HCT116 (cell line): ENCODE results near the gene CHRDL1. TPM values are rescaled to one million over a fixed set of nuclear protein-coding genes. Genes with fewer than 3 reads are reported as not detected.

Experiments
- ATAC-seq: fragments of 200-7000 bp; cut with Tn5 transposase; 2 replicates; pipeline ENCODE4 v1.9.1; 2020; ENCODE audit warnings: mild to moderate bottlenecking, moderate library complexity
- BruUV-seq: library from RNA; stranded (reverse); fragments of 400-500 nt; replicated peaks from 2 replicates; lab custom pipeline; 2021; lab: Mats Ljungman, UMichigan
- CTCF ChIA-PET: fragments of 300-600 bp; sonication (Branson Sonifier 250); formaldehyde crosslinking; loops from one replicate; lab custom pipeline; 2021; ENCODE audit warnings: antibody characterized with exemption; lab: Charles Lee
- POLR2A ChIA-PET: fragments of 300-600, 350-600 bp; sonication (Branson Sonifier 250); formaldehyde crosslinking; loops from one replicate; lab custom pipeline; 2021; ENCODE audit warnings: antibody characterized with exemption; lab: Charles Lee
- RAD21 ChIA-PET, 2 experiments: fragments of 300-600 bp; sonication (Branson Sonifier 250); formaldehyde crosslinking; loops; one replicate each; lab custom pipeline; 2023; ENCODE audit warnings: low total read pairs in 2 of 2; ENCODE audit not compliant: uncharacterized antibody in 2 of 2, unreplicated experiment in 2 of 2, low non-redundant PET in 1 of 2; lab: Charles Lee
- DNase-seq: peaks from one replicate; pipeline ENCODE4 v3.0.0-alpha.2; 2010; ENCODE audit warnings: low read depth, low spot score
- H2AFZ ChIP-seq: fragments of 200-600 bp; shearing (Covaris generic), sonication (generic); 2 replicates; pipeline ENCODE4 v1.6.1; 2017; ENCODE audit warnings: low read depth, mixed run types, mixed read lengths, antibody characterized with exemption, low read length; ENCODE audit not compliant: poor library complexity, severe bottlenecking
- H3K27ac ChIP-seq: 2 replicates; pipeline ENCODE4 v1.5.1; 2012; ENCODE audit warnings: low read depth, low read length
- H3K27me3 ChIP-seq: fragments of 200-600 bp; sonication (generic); 2 replicates; pipeline ENCODE4 v1.6.1; 2016; ENCODE audit warnings: mixed run types, low read length, mixed read lengths; ENCODE audit not compliant: insufficient read depth
- H3K36me3 ChIP-seq, 2 experiments: fragments of 200-500 bp in 1 of 2; fragments of 200-600 bp in 1 of 2; sonication (Bioruptor generic) in 1 of 2; sonication (generic) in 1 of 2; 2 replicates each; pipeline versions ENCODE4 v1.5.1 to v1.6.1; 2014 to 2016; ENCODE audit warnings: low read length in 2 of 2, inconsistent platforms in 1 of 2, mixed read lengths in 1 of 2, mixed run types in 1 of 2; ENCODE audit not compliant: insufficient read depth in 2 of 2, control insufficient read depth in 1 of 2
- H3K4me1 ChIP-seq, 2 experiments: fragments of 200-600 bp in 1 of 2; sonication (generic) in 1 of 2; 2 replicates each; pipeline versions ENCODE4 v1.5.1 to v1.6.1; 2012 to 2017; ENCODE audit warnings: low read length in 2 of 2, inconsistent platforms in 1 of 2, mild to moderate bottlenecking in 1 of 2, mixed read lengths in 1 of 2, mixed run types in 1 of 2, moderate library complexity in 1 of 2; ENCODE audit not compliant: insufficient read depth in 2 of 2, control insufficient read depth in 1 of 2
- H3K4me2 ChIP-seq: fragments of 200-600 bp; sonication (generic); 2 replicates; pipeline ENCODE4 v1.6.1; 2017; ENCODE audit warnings: mixed run types, low read length, mixed read lengths
- H3K4me3 ChIP-seq, 2 experiments: fragments of 200-600 bp in 1 of 2; sonication (generic) in 1 of 2; replicated peaks in 1 of 2; 2 replicates each; pipeline ENCODE4 v1.5.1; 2011 to 2016; ENCODE audit warnings: low read length in 2 of 2, control low read depth in 1 of 2, low read depth in 1 of 2, mild to moderate bottlenecking in 1 of 2, mixed read lengths in 1 of 2, mixed run types in 1 of 2
- H3K79me2 ChIP-seq: fragments of 200-600 bp; sonication (generic); 2 replicates; pipeline ENCODE4 v1.6.1; 2017; ENCODE audit warnings: mild to moderate bottlenecking, mixed run types, low read length, moderate library complexity, mixed read lengths; ENCODE audit not compliant: insufficient read depth
- H3K9ac ChIP-seq: fragments of 200-600 bp; sonication (generic); 2 replicates; pipeline ENCODE4 v1.6.1; 2016; ENCODE audit warnings: low read length, mixed read lengths
- H3K9me2 ChIP-seq: fragments of 200-600 bp; sonication (generic), shearing (Covaris generic); 2 replicates; pipeline ENCODE4 v1.6.1; 2017; ENCODE audit warnings: mixed run types, mild to moderate bottlenecking, moderate library complexity; ENCODE audit not compliant: insufficient read depth
- H3K9me3 ChIP-seq, 2 experiments: fragments of 200-500 bp in 1 of 2; fragments of 200-600 bp in 1 of 2; sonication (Bioruptor generic) in 1 of 2; sonication (generic) in 1 of 2; 2 replicates each; pipeline ENCODE4 v1.6.1; 2014 to 2017; ENCODE audit warnings: low read length in 2 of 2, mixed read lengths in 2 of 2, inconsistent platforms in 1 of 2, low read depth in 1 of 2, mild to moderate bottlenecking in 1 of 2, mixed run types in 1 of 2, moderate library complexity in 1 of 2; ENCODE audit not compliant: control insufficient read depth in 1 of 2, insufficient read depth in 1 of 2
- H4K20me1 ChIP-seq: fragments of 200-600 bp; sonication (generic), shearing (Covaris generic); 2 replicates; pipeline ENCODE4 v1.6.1; 2017; ENCODE audit warnings: mixed run types, mild to moderate bottlenecking, moderate library complexity; ENCODE audit not compliant: insufficient read depth
- CBX3 ChIP-seq: IDR thresholded peaks from 2 replicates; pipeline ENCODE4 v1.6.1; 2012; ENCODE audit warnings: low read depth
- EGR1 ChIP-seq: IDR thresholded peaks from 2 replicates; pipeline ENCODE4 v1.6.1; 2012; ENCODE audit warnings: low read depth
- ELF1 ChIP-seq: IDR thresholded peaks from 2 replicates; pipeline ENCODE4 v1.6.1; 2012; ENCODE audit warnings: low read depth, borderline replicate concordance
- EZH2 ChIP-seq: fragments of 200-600 bp; sonication (generic); IDR thresholded peaks from 2 replicates; pipeline ENCODE4 v1.6.1; 2017; ENCODE audit warnings: antibody characterized with exemption, mixed run types
- EZH2phosphoT487 ChIP-seq: fragments of 200-600 bp; IDR thresholded peaks from 2 replicates; pipeline ENCODE4 v1.6.1; 2018; ENCODE audit warnings: antibody characterized with exemption, borderline replicate concordance
- FOSL1 ChIP-seq: IDR thresholded peaks from 2 replicates; pipeline ENCODE4 v1.6.1; 2012; ENCODE audit warnings: low read depth
- JUND ChIP-seq: IDR thresholded peaks from 2 replicates; pipeline ENCODE4 v1.6.1; 2012
- POLR2AphosphoS5 ChIP-seq: IDR thresholded peaks from 2 replicates; pipeline ENCODE4 v1.6.1; 2011; ENCODE audit warnings: mild to moderate bottlenecking, low read depth, low read length, moderate library complexity
- RAD21 ChIP-seq: IDR thresholded peaks from 2 replicates; pipeline ENCODE4 v1.6.1; 2012; ENCODE audit warnings: low read depth, mild to moderate bottlenecking
- SIN3A ChIP-seq: IDR thresholded peaks from 2 replicates; pipeline ENCODE4 v1.6.1; 2012; ENCODE audit warnings: low read depth
- SP1 ChIP-seq: IDR thresholded peaks from 2 replicates; pipeline ENCODE4 v1.6.1; 2012; ENCODE audit warnings: low read depth
- SRF ChIP-seq: IDR thresholded peaks from 2 replicates; pipeline ENCODE4 v1.6.1; 2012; ENCODE audit warnings: low read depth
- YY1 ChIP-seq: IDR thresholded peaks from 2 replicates; pipeline ENCODE4 v1.6.1; 2011; ENCODE audit warnings: low read length, low read depth, moderate library complexity, mild to moderate bottlenecking; ENCODE audit not compliant: insufficient replicate concordance; ENCODE audit errors: extremely low read depth
- ZFX ChIP-seq: fragments of 450-650 bp; IDR thresholded peaks from 2 replicates; pipeline ENCODE4 v1.6.1; 2017
- intact Hi-C: fragments of 100-400 bp; cut with micrococcal nuclease; formaldehyde crosslinking; loops from 2 replicates; pipeline ENCODE4 v1.10.0; 2022
- total RNA-seq: library from RNA; stranded (reverse); gene quantifications from one replicate; pipeline ENCODE4 v1.2.1, GENCODE V29; 2021; ENCODE audit not compliant: unreplicated experiment
- TF ChIP-seq, protein P1 (sequence below): IDR thresholded peaks from 2 replicates; pipeline ENCODE4 v1.6.1; 2011; ENCODE audit warnings: mild to moderate bottlenecking, low read length, moderate library complexity; ENCODE audit not compliant: insufficient replicate concordance; ENCODE audit errors: extremely low read depth
- TF ChIP-seq, protein P2 (sequence below): IDR thresholded peaks from 2 replicates; pipeline ENCODE4 v1.6.1; 2012
- TF ChIP-seq, protein P3 (sequence below): IDR thresholded peaks from 2 replicates; pipeline ENCODE4 v1.6.1; 2012
- TF ChIP-seq, protein P4 (sequence below), 3 experiments: fragments of 200-600 bp in 1 of 3; sonication (generic) in 1 of 3; IDR thresholded peaks in 2 of 3; conservative IDR thresholded peaks in 1 of 3; 2 replicates each; pipeline ENCODE4 v1.5.1; 2012 to 2017; ENCODE audit warnings: low read depth in 2 of 3, low read length in 2 of 3, antibody characterized with exemption in 1 of 3, borderline replicate concordance in 1 of 3, control low read depth in 1 of 3, mild to moderate bottlenecking in 1 of 3, mixed read lengths in 1 of 3, mixed run types in 1 of 3, moderate library complexity in 1 of 3; ENCODE audit not compliant: insufficient read depth in 1 of 3

CHRDL1 gene
- total RNA-seq, 1 experiment from 2014 or later, result 0.05 TPM

DNA sequence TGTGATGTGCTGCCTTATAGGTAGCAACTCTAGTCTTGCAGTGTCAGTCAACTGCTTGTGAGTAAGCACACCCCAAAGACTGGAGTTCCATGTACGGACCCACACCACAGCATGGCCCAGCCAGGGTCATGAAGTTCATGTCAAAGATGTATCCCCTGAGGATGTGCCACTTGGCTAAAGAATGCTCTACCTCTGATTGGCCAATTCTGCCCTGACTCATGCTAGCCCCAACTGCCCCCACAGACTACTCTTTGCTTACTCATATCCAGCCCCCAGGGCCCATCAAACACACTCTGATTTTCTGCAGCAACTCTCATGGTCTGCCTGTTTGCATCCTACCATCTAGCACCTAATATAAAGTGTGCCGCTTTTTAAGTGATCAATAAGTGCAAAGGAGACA lies 62.5 kb downstream of the CHRDL1 start:
- intact Hi-C loops, result no loop called here
- Histone ChIP-seq H2AFZ (no peak overlapping the region), H3K9ac (no peak overlapping the region), H3K9me3 (no peaks in the 10 kb centered on the region), H3K4me2 (no peak overlapping the region), H3K27ac (no peak overlapping the region), H3K4me1 (no peaks in the 10 kb centered on the region), H3K36me3 (no peaks in the 10 kb centered on the region), H3K79me2 (no peaks in the 10 kb centered on the region), H4K20me1 (no peaks in the 10 kb centered on the region), H3K9me2 (no peaks in the 10 kb centered on the region), H3K4me3 (no peak overlapping the region), H3K27me3 (peaks cover 5% of the 10 kb centered on the region; the same call in 1 of the 2 replicates)
- RAD21 ChIA-PET, result no interaction called here
- no TSS peak for BruUV-seq
- TF ChIP-seq, protein P1, sequence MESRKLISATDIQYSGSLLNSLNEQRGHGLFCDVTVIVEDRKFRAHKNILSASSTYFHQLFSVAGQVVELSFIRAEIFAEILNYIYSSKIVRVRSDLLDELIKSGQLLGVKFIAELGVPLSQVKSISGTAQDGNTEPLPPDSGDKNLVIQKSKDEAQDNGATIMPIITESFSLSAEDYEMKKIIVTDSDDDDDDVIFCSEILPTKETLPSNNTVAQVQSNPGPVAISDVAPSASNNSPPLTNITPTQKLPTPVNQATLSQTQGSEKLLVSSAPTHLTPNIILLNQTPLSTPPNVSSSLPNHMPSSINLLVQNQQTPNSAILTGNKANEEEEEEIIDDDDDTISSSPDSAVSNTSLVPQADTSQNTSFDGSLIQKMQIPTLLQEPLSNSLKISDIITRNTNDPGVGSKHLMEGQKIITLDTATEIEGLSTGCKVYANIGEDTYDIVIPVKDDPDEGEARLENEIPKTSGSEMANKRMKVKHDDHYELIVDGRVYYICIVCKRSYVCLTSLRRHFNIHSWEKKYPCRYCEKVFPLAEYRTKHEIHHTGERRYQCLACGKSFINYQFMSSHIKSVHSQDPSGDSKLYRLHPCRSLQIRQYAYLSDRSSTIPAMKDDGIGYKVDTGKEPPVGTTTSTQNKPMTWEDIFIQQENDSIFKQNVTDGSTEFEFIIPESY, result no peak
- TF ChIP-seq JUND (no peak), POLR2AphosphoS5 (no peak), FOSL1 (no peak), EZH2 (no peak), RAD21 (no peak), ELF1 (no peak), ZFX (no peak), YY1 (no peak), EZH2phosphoT487 (no peak), SRF (no peak), EGR1 (no peak), SP1 (no peak), CBX3 (no peak), SIN3A (no peak)
- TF ChIP-seq, protein P2, sequence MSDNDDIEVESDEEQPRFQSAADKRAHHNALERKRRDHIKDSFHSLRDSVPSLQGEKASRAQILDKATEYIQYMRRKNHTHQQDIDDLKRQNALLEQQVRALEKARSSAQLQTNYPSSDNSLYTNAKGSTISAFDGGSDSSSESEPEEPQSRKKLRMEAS, result no peak
- TF ChIP-seq, protein P3, sequence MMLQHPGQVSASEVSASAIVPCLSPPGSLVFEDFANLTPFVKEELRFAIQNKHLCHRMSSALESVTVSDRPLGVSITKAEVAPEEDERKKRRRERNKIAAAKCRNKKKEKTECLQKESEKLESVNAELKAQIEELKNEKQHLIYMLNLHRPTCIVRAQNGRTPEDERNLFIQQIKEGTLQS, result no peak
- TF ChIP-seq, protein P4, sequence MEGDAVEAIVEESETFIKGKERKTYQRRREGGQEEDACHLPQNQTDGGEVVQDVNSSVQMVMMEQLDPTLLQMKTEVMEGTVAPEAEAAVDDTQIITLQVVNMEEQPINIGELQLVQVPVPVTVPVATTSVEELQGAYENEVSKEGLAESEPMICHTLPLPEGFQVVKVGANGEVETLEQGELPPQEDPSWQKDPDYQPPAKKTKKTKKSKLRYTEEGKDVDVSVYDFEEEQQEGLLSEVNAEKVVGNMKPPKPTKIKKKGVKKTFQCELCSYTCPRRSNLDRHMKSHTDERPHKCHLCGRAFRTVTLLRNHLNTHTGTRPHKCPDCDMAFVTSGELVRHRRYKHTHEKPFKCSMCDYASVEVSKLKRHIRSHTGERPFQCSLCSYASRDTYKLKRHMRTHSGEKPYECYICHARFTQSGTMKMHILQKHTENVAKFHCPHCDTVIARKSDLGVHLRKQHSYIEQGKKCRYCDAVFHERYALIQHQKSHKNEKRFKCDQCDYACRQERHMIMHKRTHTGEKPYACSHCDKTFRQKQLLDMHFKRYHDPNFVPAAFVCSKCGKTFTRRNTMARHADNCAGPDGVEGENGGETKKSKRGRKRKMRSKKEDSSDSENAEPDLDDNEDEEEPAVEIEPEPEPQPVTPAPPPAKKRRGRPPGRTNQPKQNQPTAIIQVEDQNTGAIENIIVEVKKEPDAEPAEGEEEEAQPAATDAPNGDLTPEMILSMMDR (IDR thresholded peaks at IDR 0.05 in 2 of 3, conservative IDR thresholded peaks at IDR 0.05 in 1 of 3; ENCODE audit: borderline replicate concordance in 1 of 3, insufficient read depth in 1 of 3, low read depth in 2 of 3, low read length in 2 of 3), result no peak
- DNase-seq (no peak), ATAC-seq (no peak)
- CTCF ChIA-PET, result no interaction called here
- POLR2A ChIA-PET, result no interaction called here
